Activated CD8-positive, alpha-beta memory T cell treated with anti-CD3 and anti-CD28 coated beads for 48 hours (primary cell): ENCODE results near the gene KCNJ16.

Source experiments
- DNase-seq, 3 experiments: peaks; one replicate each; pipeline ENCODE4 v3.0.0-alpha.2; 2020; ENCODE audit warnings: low read depth in 2 of 3, low spot score in 2 of 3

The KCNJ16 gene

DNA sequence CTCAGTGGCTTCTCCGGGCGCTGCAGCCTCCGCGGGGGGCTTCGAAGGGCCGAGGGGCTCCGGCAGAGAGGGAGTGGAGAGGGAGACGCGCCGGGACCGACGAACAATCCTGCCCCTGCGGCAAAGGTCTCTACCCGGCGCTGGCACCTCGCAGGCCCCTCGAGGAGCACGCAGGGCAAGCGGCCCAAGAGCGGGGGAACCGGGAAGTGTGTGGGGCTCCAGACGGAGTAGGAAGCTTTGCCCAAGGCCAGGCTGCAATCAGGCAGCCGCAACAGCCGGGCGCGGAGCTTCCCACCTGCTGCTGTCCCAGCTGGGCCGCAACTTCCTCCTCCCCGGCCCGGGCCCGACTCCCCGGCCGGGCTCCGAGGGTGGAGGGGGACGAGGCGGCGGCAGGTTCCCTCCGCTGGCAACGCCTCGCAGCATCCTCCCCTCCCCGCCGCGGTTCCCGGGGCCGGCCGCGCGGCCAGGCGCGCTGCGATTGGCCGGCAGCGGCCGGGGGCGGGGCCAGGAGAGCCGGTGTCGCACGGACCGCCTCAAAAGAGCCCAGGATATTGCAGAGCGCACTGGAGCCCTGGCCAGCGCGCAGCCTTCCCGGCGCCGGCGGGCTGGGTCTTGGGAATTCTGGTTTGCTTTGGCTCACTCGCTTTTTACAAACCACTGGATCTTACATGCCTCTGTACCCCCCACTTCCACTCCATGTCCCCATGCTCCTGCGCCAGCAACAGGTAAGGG is 94.1 kb downstream of the KCNJ16 start, which contains the start of gene KCNJ2:
Gene KCNJ2 (plus strand): TSS at position 556 of the 732 bp plus-strand sequence. CDS start 5,508 bp downstream, outside the sequence.
- peak; percentile 19 to 34 (median 27) for DNase-seq

DNA sequence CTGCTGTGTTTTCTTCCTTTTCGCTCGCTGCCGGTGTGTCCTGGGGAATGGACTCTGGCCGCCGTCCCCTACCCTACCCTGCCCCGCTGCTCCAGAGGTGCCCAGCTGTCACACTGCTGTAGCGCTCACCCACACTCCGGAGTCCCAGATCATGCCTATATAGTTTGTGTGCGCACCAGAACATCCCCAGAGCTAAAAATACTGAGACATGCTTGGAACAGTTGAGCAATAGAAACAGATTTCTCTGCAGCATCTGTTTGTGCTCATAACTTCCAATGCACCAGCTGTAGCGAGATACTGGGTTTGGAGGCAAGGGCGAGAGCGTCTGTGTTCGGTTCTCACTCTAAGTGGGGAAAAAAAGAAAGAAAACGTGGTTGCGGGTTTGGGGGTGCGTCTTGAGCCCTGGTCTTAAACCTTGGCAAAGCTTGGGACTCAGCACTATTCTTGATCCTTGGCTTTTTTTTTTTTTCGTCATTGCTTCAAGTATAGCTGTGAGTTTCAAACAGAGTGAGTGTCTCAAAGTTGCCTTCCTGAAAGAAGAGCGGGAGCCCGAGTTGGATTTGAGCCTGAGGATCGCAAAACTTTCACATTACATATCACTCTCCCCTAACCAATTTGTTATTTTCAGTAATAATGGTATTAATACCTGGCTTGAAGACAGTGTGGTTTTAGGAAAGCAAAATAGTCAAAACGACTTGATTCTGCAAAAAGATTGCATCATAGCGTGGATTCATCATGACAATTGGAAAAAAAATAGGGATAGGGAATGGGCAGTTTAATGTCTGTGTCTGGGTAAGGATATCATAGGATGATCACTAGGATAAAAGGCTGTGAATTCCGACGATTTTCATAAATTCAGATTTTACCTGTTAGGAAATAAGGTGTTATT is 94.9 kb downstream of the KCNJ16 start:
- no peak for DNase-seq

DNA sequence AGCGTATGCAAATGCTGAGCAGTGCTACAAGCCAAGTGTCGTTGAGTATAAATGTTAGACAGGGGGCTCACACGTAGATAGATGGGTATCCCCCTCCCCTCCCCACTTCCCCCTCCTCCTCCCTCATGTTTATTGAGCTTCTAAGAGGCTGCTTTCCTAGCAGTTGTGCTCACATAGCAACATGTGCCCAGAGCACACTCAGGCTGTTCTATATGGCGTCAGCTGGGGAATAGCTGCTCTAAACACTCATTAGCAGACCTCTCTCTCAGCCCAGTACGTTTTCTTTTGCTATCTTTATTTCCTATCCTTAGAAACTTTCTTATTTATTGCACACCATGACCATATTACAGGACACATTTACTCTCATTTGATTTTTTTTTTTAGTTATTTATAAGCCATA is 96.1 kb downstream of the KCNJ16 start:
- no peak for DNase-seq

DNA sequence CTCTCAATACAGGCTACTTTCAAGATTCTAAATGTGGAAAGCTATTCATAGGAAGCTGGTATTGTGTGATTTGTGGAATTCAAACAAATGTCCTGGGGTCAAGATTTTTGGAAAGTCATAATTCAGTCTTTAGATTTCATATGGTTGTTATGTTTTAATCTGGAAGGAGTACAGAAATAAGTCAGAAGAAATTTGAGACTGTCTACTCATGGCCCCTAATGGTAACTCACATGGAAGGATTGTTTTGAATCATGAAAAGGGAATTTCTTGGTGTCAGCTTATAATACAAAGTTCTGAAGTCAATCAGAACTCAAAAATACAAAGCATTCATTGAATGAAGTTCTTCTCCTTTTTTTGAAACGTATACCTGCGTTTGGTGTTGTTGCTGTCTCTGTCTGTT is 97.4 kb downstream of the KCNJ16 start:
- no peak for DNase-seq

DNA sequence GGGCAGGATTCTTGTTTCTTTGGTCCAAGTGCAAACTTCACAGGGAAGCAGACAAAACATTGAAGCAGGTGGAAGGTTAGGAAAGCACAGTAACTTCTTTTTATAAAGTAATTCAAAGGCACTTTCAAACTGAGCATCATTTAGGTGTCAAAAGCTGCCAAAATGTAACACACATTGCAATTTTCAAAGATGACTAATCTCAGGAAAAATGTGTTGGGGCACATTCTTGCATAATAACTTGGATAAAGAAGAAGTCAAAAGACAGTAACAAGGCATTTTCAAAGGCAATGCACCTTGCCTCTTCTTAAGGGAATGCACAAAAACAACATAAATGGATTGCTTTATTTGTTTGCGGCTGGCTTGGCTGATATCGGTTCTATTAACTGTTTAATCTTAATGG is 97.9 kb downstream of the KCNJ16 start:
- DNase-seq: no peak

DNA sequence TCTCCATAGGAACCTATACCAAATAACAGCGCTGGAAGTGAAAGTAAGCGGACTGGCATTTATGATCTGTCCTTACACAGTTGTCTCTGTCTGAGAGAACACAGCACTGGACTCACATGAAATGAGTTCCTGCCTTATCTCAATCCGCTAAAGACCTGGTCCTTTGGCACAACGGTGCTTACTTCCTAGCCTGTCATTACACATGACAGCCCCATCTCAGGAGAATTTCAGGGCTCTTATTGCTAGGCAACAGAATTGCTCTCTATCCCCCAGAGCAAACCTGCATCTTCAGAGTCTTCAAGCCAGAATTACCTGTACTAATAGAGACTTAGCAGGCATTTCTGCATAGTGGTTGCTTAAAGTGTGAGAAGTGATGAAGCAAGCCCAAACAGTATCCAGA is 98.7 kb downstream of the KCNJ16 start:
- no peak for DNase-seq

DNA sequence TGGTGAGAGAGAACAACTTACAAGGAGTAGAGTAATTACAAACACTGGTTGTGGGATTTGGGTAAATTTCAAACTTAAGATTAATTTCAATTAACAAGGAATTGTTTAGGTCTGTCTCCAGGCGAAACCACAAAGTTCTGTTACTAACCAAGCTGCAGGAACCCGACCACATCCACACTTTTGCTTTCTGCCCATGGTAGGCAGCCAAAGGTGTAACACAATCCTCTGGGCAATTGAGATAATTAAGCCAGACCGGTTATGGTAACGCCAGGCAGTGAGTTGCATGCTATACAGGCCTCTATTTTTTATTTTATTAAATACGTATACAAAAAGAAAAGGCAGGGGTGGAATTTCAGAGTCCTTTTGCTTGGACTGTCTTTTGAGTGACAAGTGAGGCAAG is 106.4 kb downstream of the KCNJ16 start:
- no peak for DNase-seq

DNA sequence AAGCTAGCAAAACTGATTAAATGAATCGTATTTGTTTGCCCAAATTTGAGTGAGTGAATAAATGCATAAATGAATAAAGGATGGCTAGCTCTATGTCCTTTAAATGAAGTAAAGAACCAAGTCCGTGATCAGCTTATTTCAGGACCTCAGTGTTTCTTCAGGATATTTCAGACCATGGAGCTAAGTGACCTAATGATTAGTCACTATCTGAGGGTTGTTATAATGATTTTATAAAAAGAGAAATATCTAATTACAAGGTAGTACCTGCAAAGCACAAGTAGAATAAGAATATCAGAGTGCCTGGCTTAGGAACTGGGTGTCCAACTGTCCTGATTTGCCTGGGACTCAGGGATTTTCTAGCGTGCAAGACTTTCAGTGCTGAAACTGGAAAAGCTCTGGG is 106.8 kb downstream of the KCNJ16 start:
- no peak for DNase-seq

DNA sequence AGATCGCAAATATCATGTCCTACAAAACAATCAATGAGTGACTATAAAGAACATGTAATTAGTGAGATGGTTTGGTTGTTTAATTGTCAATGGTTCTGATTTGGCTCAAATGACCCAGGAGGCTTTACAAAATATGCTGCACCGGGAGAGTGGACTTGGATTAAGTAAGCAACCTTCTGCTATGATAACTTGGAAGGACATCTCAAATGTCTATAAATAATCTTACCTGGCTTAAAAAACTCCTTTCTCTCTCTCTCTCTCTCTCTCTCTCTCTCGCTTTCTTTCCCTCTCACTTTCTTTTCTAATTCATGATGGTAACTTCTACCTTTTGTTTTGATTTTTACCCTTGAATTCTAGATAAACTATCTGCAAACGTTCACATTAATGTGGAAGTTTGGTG is 108.5 kb downstream of the KCNJ16 start:
- DNase-seq: no peak

DNA sequence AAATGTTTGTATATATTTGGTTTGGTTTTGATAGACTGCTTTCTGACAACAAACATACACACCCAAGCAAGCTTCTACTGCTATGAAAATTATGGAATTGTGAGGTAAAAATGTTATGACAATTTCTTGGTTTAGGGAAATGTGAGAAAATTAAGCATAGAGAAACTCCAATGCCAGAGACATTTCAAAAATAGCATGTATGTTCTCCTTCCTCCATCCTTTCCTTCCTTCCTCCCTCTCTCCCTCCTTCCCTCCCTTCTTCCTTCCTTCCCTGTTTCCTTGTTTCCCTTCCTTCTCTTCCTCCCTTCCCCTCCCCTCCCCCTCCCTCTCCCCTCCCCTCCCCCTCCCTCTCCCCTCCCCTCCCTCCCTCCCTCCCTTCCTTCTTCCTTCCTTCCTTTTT is 109.2 kb downstream of the KCNJ16 start:
- no peak for DNase-seq

DNA sequence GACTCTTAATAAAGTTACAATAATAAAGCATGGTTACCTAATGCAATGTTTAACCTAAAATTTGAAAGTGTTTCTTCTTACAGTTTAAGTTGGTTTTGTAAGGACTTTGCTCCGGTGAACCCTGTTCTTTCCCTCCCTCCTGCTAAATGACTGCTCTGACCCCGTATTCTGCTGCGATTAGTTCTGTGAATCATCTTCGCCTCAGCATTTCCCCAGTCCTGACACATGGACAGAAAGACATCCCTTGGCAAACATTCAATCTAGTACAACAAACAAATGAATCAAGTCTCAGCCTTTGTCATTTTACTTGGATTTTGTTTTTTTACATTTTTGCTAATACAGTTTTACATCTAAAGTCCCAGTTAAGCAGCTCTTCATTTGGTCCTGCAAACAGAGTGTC is 109.7 kb downstream of the KCNJ16 start:
- DNase-seq: no peak
